HG03565 (cell line): ENCODE data around the gene SUCLA2.

Experiments
- ATAC-seq: cut with Tn5 transposase; IDR thresholded peaks from one replicate; pipeline ENCODE4 v1.9.1; 2021; ENCODE audit warnings: mild to moderate bottlenecking, moderate library complexity; ENCODE audit not compliant: unreplicated experiment

The SUCLA2 gene

GRCh38 chr13:47904241-47904640, 96.8 kb downstream of the SUCLA2 start:
- no peak for ATAC-seq

- ATAC-seq = no peak
Measured at GRCh38 chr13:47903836-47904235, 97.2 kb downstream of the SUCLA2 start.

DNA sequence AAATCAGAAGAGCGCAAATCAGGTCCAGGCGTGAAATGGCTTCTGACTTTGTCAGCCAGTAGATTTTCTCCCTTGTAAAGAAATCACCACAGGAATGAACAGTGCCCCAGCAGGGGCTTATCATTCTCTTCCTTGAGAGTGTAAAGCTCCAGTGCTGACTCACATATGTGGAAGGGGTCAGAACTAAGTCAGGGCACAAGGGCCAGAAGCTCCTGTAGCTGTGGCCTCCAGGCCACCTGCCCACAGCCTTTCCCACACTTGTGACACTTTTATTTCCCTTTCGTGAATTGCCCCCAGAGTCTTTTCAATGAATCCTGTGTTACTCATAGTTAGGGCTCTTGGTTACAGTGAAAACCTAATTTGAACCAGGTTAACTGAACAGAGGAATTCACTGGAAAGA, 99.6 kb downstream of the SUCLA2 start:
- ATAC-seq = no peak

DNA sequence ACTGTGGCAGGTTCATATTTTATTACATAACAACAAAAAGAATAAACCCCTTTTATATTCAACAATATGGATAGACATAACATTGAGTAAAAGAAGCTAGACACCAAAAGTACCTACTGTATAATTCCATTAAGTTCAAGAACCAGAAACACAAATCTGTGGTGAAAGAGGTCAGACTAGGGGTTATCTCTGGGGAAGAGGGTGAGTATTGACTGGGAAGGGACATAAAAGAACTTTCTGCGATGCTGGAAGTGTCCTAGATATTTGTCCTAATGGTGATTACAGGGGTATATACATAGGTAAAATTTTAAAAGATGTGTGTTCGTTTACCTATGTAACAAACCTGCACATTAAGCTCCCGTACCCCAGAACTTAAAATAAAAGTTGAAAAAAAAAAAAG, 103.0 kb downstream of the SUCLA2 start:
- ATAC-seq = no peak

DNA sequence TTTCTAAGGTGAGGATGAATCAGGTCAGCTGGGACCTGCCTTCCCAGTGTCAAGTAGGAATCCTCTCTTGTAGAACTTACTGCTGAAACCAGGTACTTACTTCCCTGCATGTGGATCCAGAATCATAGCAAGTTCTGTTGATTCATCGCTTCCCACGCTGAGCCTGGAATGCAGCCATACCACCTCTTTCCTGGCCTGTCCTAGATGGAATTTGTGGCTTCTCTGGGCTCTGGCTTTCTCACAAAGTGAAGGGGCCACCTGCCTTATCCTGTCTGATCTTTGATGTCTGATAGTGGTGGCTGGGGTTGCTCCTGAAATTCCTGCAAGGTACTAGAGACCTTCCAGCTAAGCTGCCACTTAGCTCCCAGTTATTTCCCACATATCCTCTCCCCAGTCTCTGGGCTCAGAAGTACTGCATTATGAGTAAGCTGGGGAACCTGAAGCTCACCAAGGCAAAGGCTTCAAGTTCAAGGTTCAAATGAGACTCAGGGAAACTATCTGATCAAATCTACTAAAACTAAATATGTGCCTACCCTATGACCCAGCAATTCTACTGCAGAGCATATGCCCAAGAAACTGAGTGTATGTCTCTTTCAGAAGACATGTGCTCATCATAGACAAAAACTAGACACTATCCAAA, 103.5 kb downstream of the SUCLA2 start:
- no peak for ATAC-seq

DNA sequence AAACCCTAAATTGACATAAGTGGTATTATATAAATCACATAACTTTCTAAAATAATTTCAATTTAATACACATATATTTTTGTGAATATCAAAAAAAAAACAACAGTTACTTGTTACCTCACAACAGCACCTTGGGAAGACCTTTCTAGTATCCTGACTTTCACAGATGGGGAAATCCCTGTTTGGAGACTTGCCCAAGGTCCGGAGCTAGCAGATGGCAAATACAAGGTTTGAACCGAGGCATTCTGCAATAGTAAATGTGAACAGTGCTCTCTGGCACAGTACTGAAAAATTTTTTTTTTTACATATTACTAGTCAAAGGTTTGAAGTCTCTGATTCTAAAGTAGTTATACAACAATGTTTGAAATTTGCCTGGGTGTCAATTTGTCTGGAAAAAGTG, 104.5 kb downstream of the SUCLA2 start:
- ATAC-seq = no peak

DNA sequence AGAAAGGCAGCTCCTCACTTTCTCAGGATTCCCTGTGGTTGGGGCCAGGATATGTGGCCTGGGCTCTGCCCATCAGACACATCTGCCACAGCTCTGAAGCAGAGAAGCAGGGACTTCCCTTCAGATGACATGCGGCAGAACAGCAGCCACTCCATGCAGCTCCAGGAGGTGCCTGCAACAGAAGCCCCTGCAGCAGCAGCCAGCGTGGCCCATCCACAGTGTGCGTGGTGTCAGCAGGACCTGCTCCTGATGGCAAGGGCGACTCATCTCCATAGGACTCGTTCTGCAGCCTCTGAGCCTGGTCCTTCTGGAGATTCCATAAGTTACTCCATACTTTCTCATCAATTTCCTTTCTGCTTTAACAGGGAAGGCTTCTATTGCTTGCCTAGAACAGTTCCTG, 105.0 kb downstream of the SUCLA2 start:
- ATAC-seq = no peak

GRCh38 chr13:47893527-47893926, 107.5 kb downstream of the SUCLA2 start:
- no peak for ATAC-seq
